GM10248 (cell line): ENCODE data around the gene RMC1.
"Not testable (repeated sequence)": the region's sequence is repeated elsewhere in the genome, so short reads cannot be mapped to it uniquely, and the experiment has no call there.

ENCODE experiments used
- CTCF ChIA-PET: fragments of 300-600 bp; sonication (Branson Sonifier 250); formaldehyde crosslinking; extraction: SDS; loops from one replicate; lab custom pipeline; 2021; ENCODE audit warnings: antibody characterized with exemption; lab: Yijun Ruan, JAX
- POLR2A ChIA-PET: fragments of 350-650 bp; sonication (Branson Sonifier 250); formaldehyde crosslinking; extraction: SDS; loops from one replicate; lab custom pipeline; 2020; ENCODE audit warnings: antibody characterized with exemption; lab: Yijun Ruan, JAX
- DNase-seq: peaks from one replicate; pipeline ENCODE4 v3.0.0; 2012; ENCODE audit errors: extremely low spot score
- CTCF ChIP-seq: IDR thresholded peaks from 2 replicates; pipeline ENCODE4 v1.5.1; 2012; ENCODE audit warnings: mild to moderate bottlenecking, low read depth; ENCODE audit errors: extremely low read depth, missing control alignments, control extremely low read depth

RMC1 gene

GRCh38 chr18:23479829-23480505 is 23.3 kb upstream of the RMC1 start:
- no peak for TF ChIP-seq CTCF
- ChIA-PET CTCF (interaction anchor here (1.5 to 11.4 kb wide), 3 partner anchors 8 to 67 kb away, joined by 3 to 178 read pairs (median 10); partner anchors contain the start of gene RMC1), POLR2A (interaction anchor here (0.6 to 0.7 kb wide), 2 partner anchors 59 to 440 kb away, joined by 3 read pairs; no protein-coding TSS in a partner anchor)
- no peak for DNase-seq

GRCh38 chr18:23484561-23485182 is 18.6 kb upstream of the RMC1 start:
- CTCF ChIA-PET, result interaction anchor here (0.8 to 11.4 kb wide), 8 partner anchors 10 to 353 kb away, joined by 3 to 178 read pairs (median 4); partner anchors contain the start of genes RIOK3 and RMC1
- TF ChIP-seq CTCF, result no peak
- no peak for DNase-seq
- POLR2A ChIA-PET, result interaction anchor here (0.6 kb wide), 1 partner anchor 450 kb away, joined by 7 read pairs; no protein-coding TSS in a partner anchor

GRCh38 chr18:23485386-23485785 is 17.9 kb upstream of the RMC1 start:
- ChIA-PET CTCF (interaction anchor here (2.6 to 11.4 kb wide), 2 partner anchors 11 to 15 kb away, joined by 13 to 178 read pairs; partner anchors contain the start of gene RMC1), POLR2A (interaction anchor here (0.7 kb wide), 1 partner anchor 1644 kb away, joined by 5 read pairs; no protein-coding TSS in a partner anchor)
- TF ChIP-seq CTCF, result no peak
- no peak for DNase-seq

- no peak for DNase-seq
- ChIA-PET CTCF (interaction anchor here (0.9 to 11.4 kb wide), 8 partner anchors 9 to 431 kb away, joined by 3 to 178 read pairs (median 6); partner anchors contain the start of gene RMC1), POLR2A (interaction anchor here (0.5 to 1.6 kb wide), 3 partner anchors 13 to 27 kb away, joined by 3 to 6 read pairs (median 4); no protein-coding TSS in a partner anchor)
- TF ChIP-seq CTCF, result no peak
Measured at GRCh38 chr18:23487738-23488570, 15.4 kb upstream of the RMC1 start.

- POLR2A ChIA-PET, DNase-seq: not testable (repeated sequence)
- CTCF ChIA-PET, result interaction anchor here (2.1 kb wide), 1 partner anchor 9 kb away, joined by 14 read pairs; no protein-coding TSS in a partner anchor
Measured at GRCh38 chr18:23489586-23489985, 13.7 kb upstream of the RMC1 start.

- no peak for DNase-seq
- TF ChIP-seq CTCF, result no peak
- CTCF ChIA-PET, result interaction anchor here (1.3 to 14.2 kb wide), 2 partner anchors 10 to 210 kb away, joined by 3 to 178 read pairs; no protein-coding TSS in a partner anchor
- POLR2A ChIA-PET, result no interaction called here
Measured at GRCh38 chr18:23493654-23494053, 9.7 kb upstream of the RMC1 start.
